Spleen (tissue), 7 donors: ENCODE data around the gene ZEB1.

Source experiments
- CTCF ChIP-seq, 11 experiments: fragments of 200-600 bp in 7 of 11; fragments of 450-650 bp in 4 of 11; sonication (generic) in 4 of 11; IDR thresholded peaks in 8 of 11; conservative IDR thresholded peaks in 3 of 11; 1 replicate in 7 of 11; 2 replicates in 4 of 11; pipeline versions ENCODE4 v1.4.0 to v1.8.0; 2016 to 2021; ENCODE audit warnings: antibody characterized with exemption in 11 of 11, inconsistent platforms in 4 of 11, mild to moderate bottlenecking in 1 of 11
- POLR2A ChIP-seq, 3 donors: fragments of 450-650 bp; IDR thresholded peaks; one replicate each; pipeline ENCODE4 v1.5.1; 2017; ENCODE audit warnings: antibody characterized with exemption in 3 of 3, mild to moderate bottlenecking in 1 of 3
- POLR2AphosphoS5 ChIP-seq, 3 donors: sonication (generic); formaldehyde crosslinking; IDR thresholded peaks; one replicate each; pipeline ENCODE4 v1.5.1; 2017; ENCODE audit warnings: antibody characterized with exemption in 3 of 3
- donor health status: DM: no; HTN: no; CAD: no; lungs with moderate emphysema.
- donor health status: DM: no; HTN: no; CAD: no.
- donor health status: DM: no; HTN: no; CAD: no.

- no peak for TF ChIP-seq CTCF (IDR thresholded peaks at IDR 0.05 in 8 of 11, conservative IDR thresholded peaks at IDR 0.05 in 3 of 11)
- no peak for TF ChIP-seq POLR2AphosphoS5 (IDR thresholded peaks at IDR 0.05)
- TF ChIP-seq POLR2A (IDR thresholded peaks at IDR 0.05): no peak
These were observed 107.4 kb downstream of the ZEB1 start for GRCh38 chr10:31426401-31426800.
